22Rv1 (cell line): ENCODE results near the gene SLC28A3.

Experiments
- ZFX ChIP-seq: fragments of 450-650 bp; IDR thresholded peaks from 2 replicates; pipeline ENCODE4 v1.6.1; 2017; ENCODE audit warnings: antibody characterized with exemption, borderline replicate concordance
- TF ChIP-seq, protein P1 (sequence below): fragments of 450-650 bp; IDR thresholded peaks from 2 replicates; pipeline ENCODE4 v1.5.1; 2017; ENCODE audit warnings: mild to moderate bottlenecking

GRCh38 chr9:84294241-84294950 lies 46.2 kb downstream of the SLC28A3 start:
- TF ChIP-seq, protein P1, sequence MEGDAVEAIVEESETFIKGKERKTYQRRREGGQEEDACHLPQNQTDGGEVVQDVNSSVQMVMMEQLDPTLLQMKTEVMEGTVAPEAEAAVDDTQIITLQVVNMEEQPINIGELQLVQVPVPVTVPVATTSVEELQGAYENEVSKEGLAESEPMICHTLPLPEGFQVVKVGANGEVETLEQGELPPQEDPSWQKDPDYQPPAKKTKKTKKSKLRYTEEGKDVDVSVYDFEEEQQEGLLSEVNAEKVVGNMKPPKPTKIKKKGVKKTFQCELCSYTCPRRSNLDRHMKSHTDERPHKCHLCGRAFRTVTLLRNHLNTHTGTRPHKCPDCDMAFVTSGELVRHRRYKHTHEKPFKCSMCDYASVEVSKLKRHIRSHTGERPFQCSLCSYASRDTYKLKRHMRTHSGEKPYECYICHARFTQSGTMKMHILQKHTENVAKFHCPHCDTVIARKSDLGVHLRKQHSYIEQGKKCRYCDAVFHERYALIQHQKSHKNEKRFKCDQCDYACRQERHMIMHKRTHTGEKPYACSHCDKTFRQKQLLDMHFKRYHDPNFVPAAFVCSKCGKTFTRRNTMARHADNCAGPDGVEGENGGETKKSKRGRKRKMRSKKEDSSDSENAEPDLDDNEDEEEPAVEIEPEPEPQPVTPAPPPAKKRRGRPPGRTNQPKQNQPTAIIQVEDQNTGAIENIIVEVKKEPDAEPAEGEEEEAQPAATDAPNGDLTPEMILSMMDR, result peak; percentile 40
- no peak for TF ChIP-seq ZFX
